ENCODE measurements around the gene C10orf90.

C10orf90 gene

DNA sequence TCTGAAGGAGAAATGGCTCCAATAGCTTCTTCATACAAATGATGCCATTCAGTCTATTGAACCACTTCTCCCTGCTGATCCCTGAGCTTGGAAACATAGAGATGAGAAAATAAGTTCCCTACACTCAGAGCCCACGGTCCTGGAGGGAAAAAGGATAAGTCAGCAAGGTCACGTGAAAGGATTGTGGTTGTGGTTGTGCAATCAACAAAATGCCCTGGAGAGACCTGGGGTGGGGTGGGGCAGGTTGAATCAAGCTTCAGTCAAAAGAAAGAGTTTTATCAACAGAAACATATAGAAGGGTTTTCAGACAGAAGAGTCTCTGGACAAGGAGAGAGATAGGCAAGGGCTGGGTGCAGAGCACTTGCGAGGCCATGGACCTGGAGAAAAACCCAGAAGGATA, 30.1 kb downstream of the C10orf90 start:
- H3K4me3 ChIP-seq (ENCODE audit: low read length): no peak overlapping the region
- peak; percentile 87 for DNase-seq (ENCODE audit: low read depth)
- TF ChIP-seq, protein P1, sequence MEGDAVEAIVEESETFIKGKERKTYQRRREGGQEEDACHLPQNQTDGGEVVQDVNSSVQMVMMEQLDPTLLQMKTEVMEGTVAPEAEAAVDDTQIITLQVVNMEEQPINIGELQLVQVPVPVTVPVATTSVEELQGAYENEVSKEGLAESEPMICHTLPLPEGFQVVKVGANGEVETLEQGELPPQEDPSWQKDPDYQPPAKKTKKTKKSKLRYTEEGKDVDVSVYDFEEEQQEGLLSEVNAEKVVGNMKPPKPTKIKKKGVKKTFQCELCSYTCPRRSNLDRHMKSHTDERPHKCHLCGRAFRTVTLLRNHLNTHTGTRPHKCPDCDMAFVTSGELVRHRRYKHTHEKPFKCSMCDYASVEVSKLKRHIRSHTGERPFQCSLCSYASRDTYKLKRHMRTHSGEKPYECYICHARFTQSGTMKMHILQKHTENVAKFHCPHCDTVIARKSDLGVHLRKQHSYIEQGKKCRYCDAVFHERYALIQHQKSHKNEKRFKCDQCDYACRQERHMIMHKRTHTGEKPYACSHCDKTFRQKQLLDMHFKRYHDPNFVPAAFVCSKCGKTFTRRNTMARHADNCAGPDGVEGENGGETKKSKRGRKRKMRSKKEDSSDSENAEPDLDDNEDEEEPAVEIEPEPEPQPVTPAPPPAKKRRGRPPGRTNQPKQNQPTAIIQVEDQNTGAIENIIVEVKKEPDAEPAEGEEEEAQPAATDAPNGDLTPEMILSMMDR (IDR thresholded peaks at IDR 0.05; ENCODE audit: insufficient read depth, low read depth, low read length, missing control alignments): no peak

GRCh38 chr10:126639084-126639483, 31.4 kb downstream of the C10orf90 start:
- TF ChIP-seq, protein P1 (IDR thresholded peaks at IDR 0.05; ENCODE audit: insufficient read depth, low read depth, low read length, missing control alignments): no peak
- no peak overlapping the region for H3K4me3 ChIP-seq (ENCODE audit: low read length)
- no peak for DNase-seq (ENCODE audit: low read depth)

- TF ChIP-seq, protein P1 (IDR thresholded peaks at IDR 0.05; ENCODE audit: insufficient read depth, low read depth, low read length, missing control alignments): no peak
- DNase-seq (ENCODE audit: low read depth): no peak
- no peak overlapping the region for H3K4me3 ChIP-seq (ENCODE audit: low read length)
Observed at GRCh38 chr10:126638542-126638941, 32.0 kb downstream of the C10orf90 start.

GRCh38 chr10:126637501-126637900, 33.0 kb downstream of the C10orf90 start:
- no peak for DNase-seq (ENCODE audit: low read depth)

GRCh38 chr10:126634911-126635310, 35.6 kb downstream of the C10orf90 start:
- peak; percentile 77 for DNase-seq (ENCODE audit: low read depth)
- TF ChIP-seq, protein P1 (IDR thresholded peaks at IDR 0.05; ENCODE audit: insufficient read depth, low read depth, low read length, missing control alignments): no peak
- H3K4me3 ChIP-seq (ENCODE audit: low read length): no peak overlapping the region

More at GRCh38 chr10:126637501-126637900, 33.0 kb downstream of the C10orf90 start:
- no peak overlapping the region for H3K4me3 ChIP-seq (ENCODE audit: low read length)
- TF ChIP-seq, protein P1 (IDR thresholded peaks at IDR 0.05; ENCODE audit: insufficient read depth, low read depth, low read length, missing control alignments): no peak

- H3K4me3 ChIP-seq (ENCODE audit: low read length): no peak overlapping the region
- TF ChIP-seq, protein P1 (IDR thresholded peaks at IDR 0.05; ENCODE audit: insufficient read depth, low read depth, low read length, missing control alignments): no peak
- peak; percentile 7 for DNase-seq (ENCODE audit: low read depth)
Observed at GRCh38 chr10:126634347-126634746, 36.1 kb downstream of the C10orf90 start.

DNA sequence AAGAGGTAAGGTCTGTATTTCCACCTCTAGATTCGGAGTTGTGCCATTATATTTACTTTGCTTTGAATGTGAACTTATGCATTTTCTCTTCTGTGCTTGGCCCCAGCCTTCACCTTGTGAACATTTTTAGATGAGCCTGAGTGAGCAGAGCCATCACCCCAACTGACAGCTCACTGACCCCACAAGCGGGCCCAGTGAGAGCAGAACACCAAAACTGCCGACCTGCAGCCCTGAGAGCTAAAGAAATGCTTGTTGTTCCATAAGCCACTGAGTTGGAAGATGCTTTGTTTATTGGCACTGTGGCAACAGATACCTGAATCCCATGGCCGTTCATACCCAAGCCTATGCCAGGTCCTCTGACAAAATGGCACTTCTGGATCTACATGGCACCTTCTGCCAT, 37.8 kb downstream of the C10orf90 start:
- DNase-seq (ENCODE audit: low read depth): no peak
- TF ChIP-seq, protein P1 (IDR thresholded peaks at IDR 0.05; ENCODE audit: insufficient read depth, low read depth, low read length, missing control alignments): no peak
- no peak overlapping the region for H3K4me3 ChIP-seq (ENCODE audit: low read length)

Data from epithelial cell of esophagus (primary cell).